Measurements from ENCODE around the gene ACSS1.

DNA sequence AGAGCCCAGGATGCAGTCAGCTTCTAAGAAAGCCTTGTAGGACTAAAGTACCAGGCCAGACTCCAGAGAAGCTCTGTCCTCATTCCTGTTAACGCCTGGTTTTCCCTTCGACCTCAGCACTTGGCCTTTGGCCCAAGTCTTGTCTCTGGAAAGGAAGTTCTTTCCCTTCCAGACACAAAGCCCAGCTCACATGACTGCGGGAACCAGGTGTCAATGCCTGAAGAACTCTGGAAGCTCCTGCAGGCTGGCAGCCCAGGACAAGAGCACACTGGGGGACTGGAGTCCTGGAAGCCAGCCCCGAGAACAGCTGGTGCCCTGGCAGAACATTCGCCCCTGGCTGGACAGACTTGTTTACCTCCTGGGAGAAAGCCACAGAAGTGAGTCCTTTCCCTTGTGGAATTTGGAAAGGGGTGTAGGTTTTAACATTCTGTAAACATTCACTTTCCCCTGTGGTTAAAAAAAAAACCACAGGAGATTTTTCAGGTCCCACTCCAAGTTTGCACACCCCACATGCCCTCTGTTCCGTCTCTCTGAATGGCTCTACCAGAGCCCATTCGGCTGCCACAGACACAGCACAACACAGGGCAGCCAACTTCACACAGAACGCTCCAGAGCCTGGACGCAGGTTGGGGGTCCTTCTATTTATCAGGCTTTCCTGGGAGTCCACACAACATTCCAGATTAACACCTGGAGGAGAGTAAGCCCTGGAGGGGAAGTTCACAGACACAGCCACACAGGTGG is 18.1 kb downstream of the ACSS1 start:
- TF ChIP-seq, protein P1, sequence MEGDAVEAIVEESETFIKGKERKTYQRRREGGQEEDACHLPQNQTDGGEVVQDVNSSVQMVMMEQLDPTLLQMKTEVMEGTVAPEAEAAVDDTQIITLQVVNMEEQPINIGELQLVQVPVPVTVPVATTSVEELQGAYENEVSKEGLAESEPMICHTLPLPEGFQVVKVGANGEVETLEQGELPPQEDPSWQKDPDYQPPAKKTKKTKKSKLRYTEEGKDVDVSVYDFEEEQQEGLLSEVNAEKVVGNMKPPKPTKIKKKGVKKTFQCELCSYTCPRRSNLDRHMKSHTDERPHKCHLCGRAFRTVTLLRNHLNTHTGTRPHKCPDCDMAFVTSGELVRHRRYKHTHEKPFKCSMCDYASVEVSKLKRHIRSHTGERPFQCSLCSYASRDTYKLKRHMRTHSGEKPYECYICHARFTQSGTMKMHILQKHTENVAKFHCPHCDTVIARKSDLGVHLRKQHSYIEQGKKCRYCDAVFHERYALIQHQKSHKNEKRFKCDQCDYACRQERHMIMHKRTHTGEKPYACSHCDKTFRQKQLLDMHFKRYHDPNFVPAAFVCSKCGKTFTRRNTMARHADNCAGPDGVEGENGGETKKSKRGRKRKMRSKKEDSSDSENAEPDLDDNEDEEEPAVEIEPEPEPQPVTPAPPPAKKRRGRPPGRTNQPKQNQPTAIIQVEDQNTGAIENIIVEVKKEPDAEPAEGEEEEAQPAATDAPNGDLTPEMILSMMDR (IDR thresholded peaks at IDR 0.05; ENCODE audit: low read depth, low read length, poor library complexity, severe bottlenecking) = no peak
- TF ChIP-seq EZH2phosphoT487 (IDR thresholded peaks at IDR 0.05; ENCODE audit: borderline replicate concordance, low read length) = no peak

Data from DOHH2 (cell line).